ENCODE results near the gene KLHL6.
"Not testable (repeated sequence)": the region's sequence is repeated elsewhere in the genome, so short reads cannot be mapped to it uniquely, and the experiment has no call there.

The KLHL6 gene

GRCh38 chr3:183481582-183481981 lies 73.9 kb downstream of the KLHL6 start:
- DNase-seq (ENCODE audit: low read depth in 1 of 2, low spot score in 1 of 2), result no peak
- H3K27ac ChIP-seq (replicated peaks), result no peak overlapping the region
- no peak overlapping the region for H3K4me3 ChIP-seq (replicated peaks; ENCODE audit: insufficient read depth, low read length)
- TF ChIP-seq GABPA (IDR thresholded peaks at IDR 0.05; ENCODE audit: low read depth) (no peak), CTCF (IDR thresholded peaks at IDR 0.05; ENCODE audit: insufficient read depth, low read length) (no peak)
- no peaks in the 10 kb centered on the region for H3K27me3 ChIP-seq (ENCODE audit: insufficient read depth, poor library complexity, severe bottlenecking)

GRCh38 chr3:183478501-183478900 lies 77.0 kb downstream of the KLHL6 start:
- no peaks in the 10 kb centered on the region for H3K27me3 ChIP-seq (ENCODE audit: insufficient read depth, poor library complexity, severe bottlenecking)
- DNase-seq (ENCODE audit: low read depth in 1 of 2, low spot score in 1 of 2), result no peak
- TF ChIP-seq REST (IDR thresholded peaks at IDR 0.05; ENCODE audit: insufficient replicate concordance, low read depth), result no peak

GRCh38 chr3:183477801-183478456 lies 77.6 kb downstream of the KLHL6 start:
- Histone ChIP-seq H3K27me3 (ENCODE audit: insufficient read depth, poor library complexity, severe bottlenecking) (no peaks in the 10 kb centered on the region), H3K27ac (replicated peaks) (no peak overlapping the region)

More at GRCh38 chr3:183478501-183478900, 77.0 kb downstream of the KLHL6 start:
- H3K27ac ChIP-seq (replicated peaks), result no peak overlapping the region
- no peak overlapping the region for H3K4me3 ChIP-seq (replicated peaks; ENCODE audit: insufficient read depth, low read length)

GRCh38 chr3:183475764-183476162 lies 79.7 kb downstream of the KLHL6 start:
- not testable (repeated sequence) for H3K4me3 ChIP-seq (replicated peaks; ENCODE audit: insufficient read depth, low read length); DNase-seq (ENCODE audit: low read depth in 1 of 2, low spot score in 1 of 2); H3K27ac ChIP-seq (replicated peaks); H3K27me3 ChIP-seq (ENCODE audit: insufficient read depth, poor library complexity, severe bottlenecking)

More at GRCh38 chr3:183477801-183478456, 77.6 kb downstream of the KLHL6 start:
- no peak for DNase-seq (ENCODE audit: low read depth in 1 of 2, low spot score in 1 of 2)
- no peak for TF ChIP-seq REST (IDR thresholded peaks at IDR 0.05; ENCODE audit: insufficient replicate concordance, low read depth)
- no peak for TF ChIP-seq POLR2AphosphoS5 (IDR thresholded peaks at IDR 0.05; ENCODE audit: low read depth)
- no peak for TF ChIP-seq GABPA (IDR thresholded peaks at IDR 0.05; ENCODE audit: low read depth)
- no peak for TF ChIP-seq CTCF (IDR thresholded peaks at IDR 0.05; ENCODE audit: insufficient read depth, low read length)
- no peak for TF ChIP-seq SPI1 (IDR thresholded peaks at IDR 0.05; ENCODE audit: borderline replicate concordance, low read depth)
- H3K4me3 ChIP-seq (replicated peaks; ENCODE audit: insufficient read depth, low read length), result no peak overlapping the region

- Histone ChIP-seq H3K27ac (replicated peaks) (no peak overlapping the region), H3K4me3 (replicated peaks; ENCODE audit: insufficient read depth, low read length) (no peak overlapping the region), H3K27me3 (ENCODE audit: insufficient read depth, poor library complexity, severe bottlenecking) (no peaks in the 10 kb centered on the region)
- DNase-seq (ENCODE audit: low read depth in 1 of 2, low spot score in 1 of 2), result no peak
- no peak for TF ChIP-seq CTCF (IDR thresholded peaks at IDR 0.05; ENCODE audit: insufficient read depth, low read length)
- TF ChIP-seq GABPA (IDR thresholded peaks at IDR 0.05; ENCODE audit: low read depth), result no peak
- no peak for TF ChIP-seq SPI1 (IDR thresholded peaks at IDR 0.05; ENCODE audit: borderline replicate concordance, low read depth)
- no peak for TF ChIP-seq REST (IDR thresholded peaks at IDR 0.05; ENCODE audit: insufficient replicate concordance, low read depth)
- no peak for TF ChIP-seq POLR2AphosphoS5 (IDR thresholded peaks at IDR 0.05; ENCODE audit: low read depth)
Observed at GRCh38 chr3:183475016-183475763, 80.3 kb downstream of the KLHL6 start.
